ENCODE data around the gene CTSE.

Gene CTSE

GRCh38 chr1:205967554-205968335 is 56.0 kb downstream of the CTSE start:
- DNase-seq: no peak

GRCh38 chr1:205965036-205965884 is 58.4 kb downstream of the CTSE start:
- peak; percentile 87 for DNase-seq

- no peak for DNase-seq
Measured at GRCh38 chr1:205963352-205964155, 60.1 kb downstream of the CTSE start.

GRCh38 chr1:205962821-205963221 is 60.9 kb downstream of the CTSE start:
- no peak for DNase-seq

GRCh38 chr1:205961991-205962820 is 61.5 kb downstream of the CTSE start:
- no peak for DNase-seq

GRCh38 chr1:205961405-205961804 is 62.3 kb downstream of the CTSE start:
- DNase-seq: no peak

GRCh38 chr1:205959789-205960188 is 63.9 kb downstream of the CTSE start:
- DNase-seq: no peak

Data from COR-L47 (cell line).